DOHH2 (cell line): ENCODE results near the gene P2RX6.

ENCODE experiments used
- H3F3A ChIP-seq: fragments of 200-600 bp; sonication (generic), shearing (Covaris generic); 2 replicates; pipeline ENCODE4 v1.6.0; 2016; ENCODE audit warnings: antibody characterized with exemption, mild to moderate bottlenecking; ENCODE audit not compliant: control insufficient read depth, insufficient read depth
- H3K27ac ChIP-seq: fragments of 200-600 bp; sonication (generic); 2 replicates; pipeline ENCODE4 v1.5.1; 2014; ENCODE audit warnings: low read depth, mild to moderate bottlenecking, low read length, moderate library complexity
- H3K27me3 ChIP-seq: fragments of 200-600 bp; sonication (generic); 2 replicates; pipeline ENCODE4 v1.6.1; 2014; ENCODE audit warnings: mild to moderate bottlenecking, low read length, mixed read lengths; ENCODE audit not compliant: control insufficient read depth
- H3K36me3 ChIP-seq: fragments of 200-600 bp; sonication (generic); 2 replicates; pipeline ENCODE4 v1.6.1; 2014; ENCODE audit warnings: mild to moderate bottlenecking, low read length, moderate library complexity, mixed read lengths; ENCODE audit not compliant: control insufficient read depth
- H3K4me1 ChIP-seq: fragments of 200-600 bp; sonication (generic); 2 replicates; pipeline ENCODE4 v1.6.1; 2014; ENCODE audit warnings: mild to moderate bottlenecking, low read length, mixed read lengths; ENCODE audit not compliant: control insufficient read depth
- H3K4me2 ChIP-seq: fragments of 200-600 bp; sonication (generic); 2 replicates; pipeline ENCODE4 v1.6.0; 2014; ENCODE audit warnings: mild to moderate bottlenecking, low read length, moderate library complexity
- H3K4me3 ChIP-seq: fragments of 200-600 bp; sonication (generic); 2 replicates; pipeline ENCODE4 v1.5.1; 2014; ENCODE audit warnings: mild to moderate bottlenecking, low read length, mixed read lengths
- H3K79me2 ChIP-seq: fragments of 200-600 bp; sonication (generic); 2 replicates; pipeline ENCODE4 v1.6.1; 2014; ENCODE audit warnings: mild to moderate bottlenecking, low read length, mixed read lengths; ENCODE audit not compliant: control insufficient read depth
- H3K9me2 ChIP-seq: fragments of 200-600 bp; sonication (generic); replicated peaks from 2 replicates; pipeline ENCODE4 v1.6.1; 2014; ENCODE audit warnings: mild to moderate bottlenecking, low read length, mixed read lengths; ENCODE audit not compliant: control insufficient read depth
- H3K9me3 ChIP-seq: fragments of 200-600 bp; sonication (generic); 2 replicates; pipeline ENCODE4 v1.6.1; 2014; ENCODE audit warnings: antibody characterized with exemption, low read length, mixed read lengths; ENCODE audit not compliant: control insufficient read depth, insufficient read depth
- H4K20me1 ChIP-seq: fragments of 200-600 bp; sonication (generic); 2 replicates; pipeline ENCODE4 v1.6.0; 2014; ENCODE audit warnings: low read depth, mild to moderate bottlenecking, antibody characterized with exemption, low read length, moderate library complexity; ENCODE audit not compliant: control insufficient read depth, insufficient read depth
- EZH2phosphoT487 ChIP-seq: fragments of 200-600 bp; sonication (generic); IDR thresholded peaks from 2 replicates; pipeline ENCODE4 v1.6.1; 2017; ENCODE audit warnings: borderline replicate concordance, mild to moderate bottlenecking, antibody characterized with exemption, low read length, moderate library complexity, mixed read lengths
- TF ChIP-seq, protein P1 (sequence below): fragments of 200-600 bp; sonication (generic); IDR thresholded peaks from one replicate; pipeline ENCODE4 v1.5.1; 2014; ENCODE audit warnings: antibody characterized with exemption, mild to moderate bottlenecking, low read depth, low read length; ENCODE audit not compliant: poor library complexity, severe bottlenecking

Gene P2RX6

DNA sequence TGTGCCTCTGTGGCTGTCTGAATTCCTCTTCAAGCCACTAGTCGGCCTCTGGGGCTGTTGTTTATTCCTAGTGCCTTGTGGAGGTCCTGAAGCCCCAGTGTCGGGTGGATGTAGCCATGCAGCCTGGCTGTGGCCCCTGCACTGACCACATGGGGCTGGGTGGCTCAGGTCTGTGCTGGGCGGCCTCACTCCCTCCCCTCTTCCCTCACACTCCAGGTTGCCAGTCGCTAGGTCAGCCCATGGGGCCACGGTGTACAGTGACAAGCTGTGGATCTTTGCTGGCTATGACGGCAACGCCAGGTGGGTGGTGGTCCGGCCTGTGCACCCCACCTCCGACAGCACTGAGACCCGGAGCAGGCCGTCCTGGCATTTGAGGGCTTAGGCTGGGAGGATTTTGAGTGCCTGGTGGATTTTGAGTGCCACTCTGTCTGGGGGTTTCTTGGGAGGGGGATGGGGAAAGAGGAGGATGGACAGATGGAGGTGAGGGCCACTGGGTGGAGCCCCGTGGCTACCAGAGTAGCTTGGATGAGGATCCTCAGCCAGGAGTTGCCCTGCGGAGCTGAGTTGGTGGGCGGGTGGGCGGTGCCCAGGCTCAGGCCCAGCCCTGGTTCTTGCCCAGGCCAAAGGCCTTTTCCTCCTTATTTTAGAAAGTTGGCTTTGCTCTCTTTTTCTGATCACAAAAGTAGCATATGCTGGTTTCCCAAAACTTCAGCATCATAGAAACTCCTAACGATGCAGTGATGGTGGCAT lies 26.2 kb upstream of the P2RX6 start:
- Histone ChIP-seq H3F3A (no peaks in the 10 kb centered on the region), H3K4me2 (no peak overlapping the region), H3K4me3 (no peak overlapping the region), H3K4me1 (peaks cover 8% of the 10 kb centered on the region), H4K20me1 (no peaks in the 10 kb centered on the region), H3K9me3 (no peaks in the 10 kb centered on the region), H3K36me3 (peaks cover 65% of the 10 kb centered on the region), H3K27ac (no peak overlapping the region), H3K27me3 (no peaks in the 10 kb centered on the region), H3K79me2 (peaks cover 8% of the 10 kb centered on the region), H3K9me2 (no peaks in the 10 kb centered on the region)
- TF ChIP-seq EZH2phosphoT487: no peak
- TF ChIP-seq, protein P1, sequence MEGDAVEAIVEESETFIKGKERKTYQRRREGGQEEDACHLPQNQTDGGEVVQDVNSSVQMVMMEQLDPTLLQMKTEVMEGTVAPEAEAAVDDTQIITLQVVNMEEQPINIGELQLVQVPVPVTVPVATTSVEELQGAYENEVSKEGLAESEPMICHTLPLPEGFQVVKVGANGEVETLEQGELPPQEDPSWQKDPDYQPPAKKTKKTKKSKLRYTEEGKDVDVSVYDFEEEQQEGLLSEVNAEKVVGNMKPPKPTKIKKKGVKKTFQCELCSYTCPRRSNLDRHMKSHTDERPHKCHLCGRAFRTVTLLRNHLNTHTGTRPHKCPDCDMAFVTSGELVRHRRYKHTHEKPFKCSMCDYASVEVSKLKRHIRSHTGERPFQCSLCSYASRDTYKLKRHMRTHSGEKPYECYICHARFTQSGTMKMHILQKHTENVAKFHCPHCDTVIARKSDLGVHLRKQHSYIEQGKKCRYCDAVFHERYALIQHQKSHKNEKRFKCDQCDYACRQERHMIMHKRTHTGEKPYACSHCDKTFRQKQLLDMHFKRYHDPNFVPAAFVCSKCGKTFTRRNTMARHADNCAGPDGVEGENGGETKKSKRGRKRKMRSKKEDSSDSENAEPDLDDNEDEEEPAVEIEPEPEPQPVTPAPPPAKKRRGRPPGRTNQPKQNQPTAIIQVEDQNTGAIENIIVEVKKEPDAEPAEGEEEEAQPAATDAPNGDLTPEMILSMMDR: no peak

DNA sequence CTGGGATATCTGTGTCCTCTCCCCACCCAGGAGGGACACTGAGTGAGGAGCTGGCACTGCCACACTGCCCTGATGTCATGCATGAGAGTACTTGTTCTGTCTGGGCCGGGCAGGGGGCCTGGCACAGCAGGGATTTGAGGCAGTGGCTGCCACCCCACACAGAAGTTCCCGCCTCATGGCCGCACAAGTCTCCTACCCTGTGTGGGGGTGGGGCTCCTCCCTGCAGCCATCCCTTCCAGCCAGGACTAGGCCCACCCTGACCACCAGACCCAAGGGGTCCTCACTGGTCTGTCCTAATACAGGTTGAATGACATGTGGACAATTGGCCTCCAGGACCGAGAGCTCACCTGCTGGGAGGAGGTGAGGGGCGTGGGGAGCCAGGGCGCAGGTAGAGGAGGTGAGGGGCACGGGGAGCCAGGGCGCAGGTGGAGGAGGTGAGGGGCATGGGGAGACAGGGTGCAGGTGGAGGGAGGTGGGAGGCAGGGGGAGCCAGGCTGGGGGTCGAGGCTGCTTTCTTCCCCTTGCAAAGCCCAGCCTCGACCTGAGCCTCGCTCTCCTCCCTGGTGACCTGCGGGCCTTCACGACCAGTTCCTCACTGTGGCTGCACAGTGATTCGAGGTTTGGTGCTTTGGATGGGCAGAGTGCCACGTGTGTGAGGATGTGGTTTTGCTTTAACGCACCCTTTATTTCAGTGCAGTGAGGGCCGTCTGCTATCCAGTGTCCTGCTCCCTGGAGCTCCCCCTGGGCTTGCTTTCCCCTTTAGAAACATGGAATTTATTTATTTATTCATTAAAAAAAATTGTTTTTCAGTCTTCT lies 25.4 kb upstream of the P2RX6 start:
- Histone ChIP-seq H3K79me2 (0 out of 2 replicates have a peak, but pooled peaks cover under 1% of the 10 kb centered on the region), H3K9me3 (no peaks in the 10 kb centered on the region), H4K20me1 (no peaks in the 10 kb centered on the region), H3K9me2 (no peaks in the 10 kb centered on the region), H3K4me3 (no peak overlapping the region), H3K27ac (no peak overlapping the region), H3K4me2 (no peak overlapping the region), H3K4me1 (peaks cover 8% of the 10 kb centered on the region), H3F3A (no peaks in the 10 kb centered on the region), H3K27me3 (no peaks in the 10 kb centered on the region), H3K36me3 (peaks cover 57% of the 10 kb centered on the region)
- TF ChIP-seq, protein P1: no peak
- TF ChIP-seq EZH2phosphoT487: no peak

DNA sequence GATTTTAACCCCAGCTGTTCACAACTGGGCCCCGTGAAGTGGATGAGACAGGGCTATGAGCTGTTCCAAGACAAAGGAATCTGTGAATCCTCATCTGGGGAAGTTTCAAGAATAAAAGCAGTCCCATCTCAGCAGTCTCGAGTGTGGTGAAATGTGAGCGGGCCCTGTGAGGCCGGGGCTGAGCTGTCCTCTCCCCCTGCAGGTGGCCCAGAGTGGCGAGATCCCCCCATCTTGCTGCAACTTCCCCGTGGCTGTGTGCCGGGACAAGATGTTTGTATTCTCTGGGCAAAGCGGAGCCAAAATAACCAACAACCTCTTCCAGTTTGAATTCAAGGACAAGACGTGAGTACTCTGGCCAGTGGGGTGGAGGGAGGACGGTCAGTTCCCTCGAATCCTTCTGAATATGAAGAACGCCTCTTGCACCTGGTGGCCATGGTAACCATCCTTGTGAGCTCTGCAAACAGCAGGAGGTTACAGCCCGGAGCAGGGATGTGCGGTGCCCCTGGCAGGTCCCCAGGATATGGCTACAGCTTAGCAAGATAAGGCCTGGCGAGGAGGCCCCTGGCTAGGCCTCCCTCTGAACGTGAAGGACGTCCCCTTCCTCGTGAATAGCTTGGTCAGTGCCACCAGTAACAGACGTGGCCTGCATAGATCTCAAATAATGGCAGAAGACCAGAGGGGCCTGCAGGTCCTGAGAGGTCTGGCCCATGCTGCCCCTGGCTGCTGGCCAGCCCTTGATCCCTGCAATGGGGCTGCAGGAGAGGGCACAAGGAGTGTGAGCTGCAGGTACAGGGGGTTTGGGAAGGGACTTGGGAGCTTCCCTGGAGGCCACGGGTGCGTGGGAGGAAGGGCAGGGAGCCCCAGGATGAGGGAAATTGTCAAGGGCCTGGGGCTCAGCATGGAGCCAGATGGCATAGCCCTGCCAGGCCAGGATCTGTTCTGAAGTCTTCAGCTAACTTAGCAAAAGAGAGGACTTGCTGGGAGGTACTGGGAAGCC lies 24.5 kb upstream of the P2RX6 start:
- Histone ChIP-seq H3K36me3 (peaks cover 55% of the 10 kb centered on the region), H4K20me1 (no peaks in the 10 kb centered on the region), H3K4me3 (no peak overlapping the region), H3K27me3 (no peaks in the 10 kb centered on the region), H3K9me2 (no peaks in the 10 kb centered on the region), H3K4me1 (peaks cover 8% of the 10 kb centered on the region), H3K79me2 (no peaks in the 10 kb centered on the region), H3K27ac (no peak overlapping the region), H3F3A (no peaks in the 10 kb centered on the region), H3K4me2 (no peak overlapping the region), H3K9me3 (no peaks in the 10 kb centered on the region)
- no peak for TF ChIP-seq EZH2phosphoT487
- TF ChIP-seq, protein P1: no peak
